Keratinocyte (primary cell): ENCODE data around the gene PLTP.

Source experiments
- CTCF ChIP-seq, 3 experiments: IDR thresholded peaks in 1 of 3; conservative IDR thresholded peaks in 1 of 3; optimal IDR thresholded peaks in 1 of 3; 2 replicates in 2 of 3; 3 replicates in 1 of 3; pipeline versions ENCODE3 to v1.5.1; 2011; ENCODE audit warnings: low read length in 3 of 3, mild to moderate bottlenecking in 3 of 3, moderate library complexity in 2 of 3, control low read depth in 1 of 3, inconsistent platforms in 1 of 3; ENCODE audit not compliant: insufficient read depth in 2 of 3; ENCODE audit errors: extremely low read depth in 1 of 3
- EZH2 ChIP-seq: IDR thresholded peaks from one replicate; pipeline ENCODE4 v1.6.1; 2012; ENCODE audit warnings: inconsistent platforms, mild to moderate bottlenecking, low read length, moderate library complexity

GRCh38 chr20:45947110-45947866 is 35.3 kb upstream of the PLTP start:
- no peak for TF ChIP-seq CTCF (optimal IDR thresholded peaks at IDR 0.05 in 1 of 3, IDR thresholded peaks at IDR 0.05 in 1 of 3, conservative IDR thresholded peaks at IDR 0.05 in 1 of 3; ENCODE audit: extremely low read depth in 1 of 3, insufficient read depth in 2 of 3, low read length in 3 of 3)
- no peak for TF ChIP-seq EZH2
